Endothelial cell (in vitro differentiated cells): ENCODE data around the gene TOPORS. TPM values are rescaled to one million over a fixed set of nuclear protein-coding genes. Genes with fewer than 3 reads are reported as not detected.

Source experiments
- DNase-seq: peaks from one replicate; pipeline ENCODE4 v3.0.0; 2021; ENCODE audit warnings: low spot score
- H3K27ac Mint-ChIP-seq: one replicate; pipeline ENCODE4 v1.8.0; 2021; ENCODE audit warnings: mixed read lengths, inconsistent platforms; ENCODE audit not compliant: unreplicated experiment
- H3K27me3 Mint-ChIP-seq: one replicate; pipeline ENCODE4 v1.8.0; 2021; ENCODE audit warnings: mild to moderate bottlenecking, moderate library complexity, mixed read lengths, inconsistent platforms; ENCODE audit not compliant: unreplicated experiment
- H3K36me3 Mint-ChIP-seq: one replicate; pipeline ENCODE4 v1.8.0; 2021; ENCODE audit warnings: mild to moderate bottlenecking, low read depth, mixed read lengths, inconsistent platforms; ENCODE audit not compliant: unreplicated experiment
- H3K4me1 Mint-ChIP-seq: one replicate; pipeline ENCODE4 v1.8.0; 2021; ENCODE audit warnings: mild to moderate bottlenecking, mixed read lengths, inconsistent platforms; ENCODE audit not compliant: unreplicated experiment
- H3K4me3 Mint-ChIP-seq: one replicate; pipeline ENCODE4 v1.8.0; 2021; ENCODE audit warnings: mild to moderate bottlenecking, mixed read lengths, inconsistent platforms; ENCODE audit not compliant: unreplicated experiment
- H3K9me3 Mint-ChIP-seq: one replicate; pipeline ENCODE4 v1.8.0; 2021; ENCODE audit warnings: mixed read lengths, inconsistent platforms; ENCODE audit not compliant: unreplicated experiment
- CTCF ChIP-seq: fragments of 200-600 bp; sonication (generic); IDR thresholded peaks from one replicate; pipeline ENCODE4 v1.5.0; 2021; ENCODE audit warnings: antibody characterized with exemption; ENCODE audit not compliant: unreplicated experiment
- total RNA-seq: library from RNA; stranded (reverse); fragmentation: NEBNext Ultra II Directional; extraction: Animal tissue kit (Norgen Biotek cat#: 25700); gene quantifications from one replicate; pipeline ENCODE4 v1.2.1, GENCODE V29; 2021; ENCODE audit not compliant: unreplicated experiment

TOPORS gene
- total RNA-seq, 1 donor from 2014 or later, result 20.7 TPM

GRCh38 chr9:32518276-32518675 lies 34.1 kb downstream of the TOPORS start:
- peaks cover 11% of the 10 kb centered on the region for H3K9me3 Mint-ChIP-seq
- no peaks in the 10 kb centered on the region for H3K4me1 Mint-ChIP-seq
- H3K36me3 Mint-ChIP-seq, result peaks cover 54% of the 10 kb centered on the region
- H3K4me3 Mint-ChIP-seq, result no peak overlapping the region
- TF ChIP-seq CTCF, result no peak
- H3K27ac Mint-ChIP-seq, result no peak overlapping the region
- DNase-seq, result no peak
- peaks cover 2% of the 10 kb centered on the region for H3K27me3 Mint-ChIP-seq

GRCh38 chr9:32516241-32516640 lies 36.1 kb downstream of the TOPORS start:
- TF ChIP-seq CTCF, result no peak
- H3K4me1 Mint-ChIP-seq, result no peaks in the 10 kb centered on the region
- H3K4me3 Mint-ChIP-seq, result no peak overlapping the region
- peaks cover 2% of the 10 kb centered on the region for H3K27me3 Mint-ChIP-seq
- H3K36me3 Mint-ChIP-seq, result peaks cover 34% of the 10 kb centered on the region
- no peak overlapping the region for H3K27ac Mint-ChIP-seq
- peaks cover 6% of the 10 kb centered on the region for H3K9me3 Mint-ChIP-seq
- DNase-seq, result no peak

- no peak overlapping the region for H3K4me3 Mint-ChIP-seq
- H3K27me3 Mint-ChIP-seq, result no peaks in the 10 kb centered on the region
- no peaks in the 10 kb centered on the region for H3K9me3 Mint-ChIP-seq
- no peak for DNase-seq
- no peak for TF ChIP-seq CTCF
- H3K27ac Mint-ChIP-seq, result no peak overlapping the region
- H3K4me1 Mint-ChIP-seq, result no peaks in the 10 kb centered on the region
- H3K36me3 Mint-ChIP-seq, result peaks cover 4% of the 10 kb centered on the region
Measured at GRCh38 chr9:32508728-32509127, 43.7 kb downstream of the TOPORS start.

- Mint-ChIP-seq H3K27me3 (no peaks in the 10 kb centered on the region), H3K4me1 (no peaks in the 10 kb centered on the region), H3K4me3 (no peak overlapping the region), H3K36me3 (peaks cover 17% of the 10 kb centered on the region), H3K27ac (no peak overlapping the region), H3K9me3 (no peaks in the 10 kb centered on the region)
- DNase-seq, result no peak
- no peak for TF ChIP-seq CTCF
Measured at GRCh38 chr9:32503008-32503407, 49.4 kb downstream of the TOPORS start.

GRCh38 chr9:32502464-32502863 lies 49.9 kb downstream of the TOPORS start:
- Mint-ChIP-seq H3K27ac (no peak overlapping the region), H3K36me3 (peaks cover 20% of the 10 kb centered on the region), H3K4me3 (peak overlapping the region; percentile 17), H3K4me1 (no peaks in the 10 kb centered on the region), H3K27me3 (no peaks in the 10 kb centered on the region), H3K9me3 (no peaks in the 10 kb centered on the region)
- TF ChIP-seq CTCF, result no peak
- DNase-seq, result no peak
